Measurements from ENCODE around the gene KLHL7.

The KLHL7 gene

DNA sequence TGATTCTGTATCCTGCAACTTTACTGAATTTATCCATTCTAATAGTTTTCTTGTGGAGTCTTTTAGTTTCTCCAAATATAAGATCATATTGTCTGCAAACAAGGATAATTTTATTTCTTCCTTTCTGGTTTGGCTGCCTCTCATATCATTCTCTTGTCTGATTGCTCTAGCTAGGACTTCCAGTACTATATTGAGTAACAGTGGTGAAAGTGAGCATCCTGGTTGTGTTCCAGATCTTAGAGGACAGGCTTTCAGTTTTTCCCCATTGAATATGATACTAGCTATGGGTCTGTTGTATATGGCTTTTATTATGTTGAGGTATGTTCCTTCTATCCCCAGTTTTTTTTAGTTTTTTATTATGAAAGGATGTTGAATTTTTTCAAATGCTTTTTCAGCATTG, 28.2 kb downstream of the KLHL7 start:
- Mint-ChIP-seq H3K27ac (no peak overlapping the region), H3K4me3 (no peak overlapping the region), H3K4me1 (no peaks in the 10 kb centered on the region), H3K27me3 (no peaks in the 10 kb centered on the region), H3K9me3 (peaks cover 0 to 5% of the 10 kb centered on the region in 2 donors)
- DNase-seq, result no peak
- no peak for ATAC-seq

DNA sequence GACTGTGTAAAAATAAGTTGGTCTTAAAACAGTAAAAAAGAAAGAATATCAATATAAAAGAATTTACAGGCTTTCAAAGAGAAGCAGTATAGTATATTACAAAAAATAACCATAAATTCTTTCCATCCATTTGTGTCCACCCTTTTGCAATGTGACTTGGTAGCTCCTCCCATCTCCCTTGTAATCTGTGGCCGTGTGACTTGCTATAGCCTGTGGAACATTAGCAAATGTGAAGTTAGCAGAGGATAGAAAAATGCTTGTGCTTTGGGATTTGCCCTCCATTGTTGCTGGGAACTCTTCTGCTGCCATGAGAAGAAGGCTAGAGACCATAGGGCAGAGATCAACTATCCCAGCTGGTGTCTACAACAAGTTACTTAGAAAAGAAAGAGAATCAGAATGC, 30.2 kb downstream of the KLHL7 start:
- Mint-ChIP-seq H3K4me3 (no peak overlapping the region), H3K9me3 (peaks cover 0 to 5% of the 10 kb centered on the region in 2 donors), H3K27ac (no peak overlapping the region), H3K4me1 (no peaks in the 10 kb centered on the region), H3K27me3 (no peaks in the 10 kb centered on the region)
- DNase-seq (no peak), ATAC-seq (no peak)

DNA sequence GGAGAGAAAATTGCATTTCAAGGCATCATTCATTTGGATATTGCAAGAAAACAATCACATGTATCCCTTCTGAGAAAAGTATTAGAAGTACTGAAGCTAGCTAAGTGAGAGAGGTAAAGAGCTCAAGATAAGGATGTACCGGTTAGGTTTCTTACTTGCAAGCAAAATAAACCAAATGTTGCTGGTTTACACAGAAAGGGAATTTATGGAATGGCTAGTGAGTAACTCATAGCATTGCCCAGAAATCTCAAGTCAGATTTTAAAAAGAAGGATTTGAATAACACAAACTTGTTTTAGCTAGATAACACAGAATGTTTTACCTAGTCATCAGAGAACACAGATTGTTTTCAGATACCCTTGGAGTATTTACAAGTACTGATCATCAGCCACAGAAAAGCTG, 30.6 kb downstream of the KLHL7 start:
- no peaks in the 10 kb centered on the region for H3K4me1 Mint-ChIP-seq
- no peak for DNase-seq
- no peaks in the 10 kb centered on the region for H3K27me3 Mint-ChIP-seq
- H3K4me3 Mint-ChIP-seq, result no peak overlapping the region
- ATAC-seq, result no peak
- no peak overlapping the region for H3K27ac Mint-ChIP-seq
- H3K9me3 Mint-ChIP-seq, result peaks cover 0 to 5% of the 10 kb centered on the region in 2 donors

DNA sequence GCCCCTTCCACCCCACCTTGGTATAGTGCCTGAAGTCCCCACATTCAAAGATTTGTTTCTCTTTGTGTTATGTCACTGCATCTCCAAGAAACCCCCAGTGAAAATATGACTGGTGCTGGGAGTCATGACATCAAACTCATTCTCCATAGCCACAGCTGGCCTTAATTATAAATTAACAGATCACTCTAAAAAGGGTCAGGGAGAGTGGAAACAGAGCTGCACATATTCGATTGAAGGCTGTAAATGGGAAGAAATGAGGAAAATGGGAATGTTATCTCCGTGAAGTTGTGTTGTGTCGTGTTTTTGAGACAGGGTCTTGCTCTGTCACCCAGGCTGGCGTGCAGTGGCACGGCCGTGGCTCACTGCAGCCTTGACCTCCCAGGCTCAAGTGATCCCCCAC, 52.1 kb downstream of the KLHL7 start:
- Mint-ChIP-seq H3K4me1 (no peaks in the 10 kb centered on the region), H3K9me3 (no peaks in the 10 kb centered on the region), H3K27me3 (no peaks in the 10 kb centered on the region), H3K27ac (peak overlapping the region in 1 of 2 donors; percentile 30), H3K4me3 (no peak overlapping the region)
- DNase-seq (no peak), ATAC-seq (no peak)

DNA sequence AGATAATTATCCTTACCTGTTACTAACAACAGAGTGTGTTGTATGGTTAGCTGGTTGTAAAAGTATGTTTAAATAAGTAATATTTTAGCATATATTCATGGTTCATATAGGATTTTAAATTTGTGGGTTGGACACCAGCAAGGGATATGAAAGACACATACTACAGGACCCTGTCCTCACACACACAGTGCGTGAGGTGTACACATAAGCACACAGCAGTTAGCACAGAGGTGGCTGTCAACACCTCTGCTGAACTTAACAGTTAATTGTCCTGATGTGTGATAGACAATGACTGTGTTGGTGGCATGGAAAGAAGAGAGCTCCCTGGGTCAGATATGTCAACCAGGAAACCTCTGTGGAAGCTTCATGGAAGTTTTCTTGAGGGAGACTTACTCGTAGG, 53.0 kb downstream of the KLHL7 start:
- DNase-seq (no peak), ATAC-seq (no peak)
- no peaks in the 10 kb centered on the region for H3K4me1 Mint-ChIP-seq

DNA sequence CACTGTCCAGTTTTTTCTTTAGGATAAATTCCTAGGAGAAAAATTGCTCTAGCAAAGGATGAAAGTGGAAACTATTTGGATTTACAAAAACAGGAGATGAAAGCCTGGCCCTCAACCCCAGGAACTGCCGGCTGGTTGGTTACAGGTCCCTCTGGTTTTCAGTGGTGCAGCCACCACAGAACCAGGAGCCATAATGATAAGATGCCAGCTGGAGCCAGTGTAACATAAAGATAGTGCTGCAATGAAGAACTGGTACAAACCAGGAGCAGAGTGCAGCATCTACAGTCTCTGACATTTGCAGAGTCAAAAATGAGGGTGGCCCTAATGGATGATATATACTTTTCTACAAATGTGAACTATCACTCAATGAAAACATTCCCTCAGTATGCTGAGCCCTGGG, 55.9 kb downstream of the KLHL7 start:
- Mint-ChIP-seq H3K27me3 (no peaks in the 10 kb centered on the region), H3K4me1 (no peaks in the 10 kb centered on the region), H3K4me3 (no peak overlapping the region), H3K27ac (no peak overlapping the region), H3K9me3 (no peaks in the 10 kb centered on the region)
- ATAC-seq (no peak), DNase-seq (no peak)

More for the DNA sequence above, 53.0 kb downstream of the KLHL7 start:
- H3K27ac Mint-ChIP-seq, result no peak overlapping the region
- H3K4me3 Mint-ChIP-seq, result no peak overlapping the region
- no peaks in the 10 kb centered on the region for H3K9me3 Mint-ChIP-seq
- H3K27me3 Mint-ChIP-seq, result no peaks in the 10 kb centered on the region

DNA sequence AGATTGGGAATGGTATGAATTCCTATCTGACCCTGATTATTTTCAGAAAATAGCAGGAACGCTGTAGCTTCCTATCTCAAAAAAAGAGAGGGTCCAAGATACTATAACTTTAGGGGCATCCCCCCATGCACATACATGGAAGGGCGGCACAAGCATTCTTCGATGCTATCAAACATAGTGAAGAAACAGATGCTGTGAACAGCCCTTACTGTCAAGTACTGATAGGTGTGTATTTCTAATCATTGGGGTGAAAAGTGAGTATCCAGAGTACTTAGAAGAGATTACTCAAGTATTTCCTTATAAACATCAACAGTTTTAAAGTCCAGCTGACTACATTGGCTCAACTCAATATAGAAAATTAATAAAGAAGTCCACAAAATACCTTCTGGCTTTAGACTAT, 59.3 kb downstream of the KLHL7 start:
- no peak for ATAC-seq
- no peak overlapping the region for H3K4me3 Mint-ChIP-seq
- DNase-seq, result no peak
- H3K4me1 Mint-ChIP-seq, result no peaks in the 10 kb centered on the region
- no peaks in the 10 kb centered on the region for H3K9me3 Mint-ChIP-seq
- H3K27me3 Mint-ChIP-seq, result no peaks in the 10 kb centered on the region
- no peak overlapping the region for H3K27ac Mint-ChIP-seq

DNA sequence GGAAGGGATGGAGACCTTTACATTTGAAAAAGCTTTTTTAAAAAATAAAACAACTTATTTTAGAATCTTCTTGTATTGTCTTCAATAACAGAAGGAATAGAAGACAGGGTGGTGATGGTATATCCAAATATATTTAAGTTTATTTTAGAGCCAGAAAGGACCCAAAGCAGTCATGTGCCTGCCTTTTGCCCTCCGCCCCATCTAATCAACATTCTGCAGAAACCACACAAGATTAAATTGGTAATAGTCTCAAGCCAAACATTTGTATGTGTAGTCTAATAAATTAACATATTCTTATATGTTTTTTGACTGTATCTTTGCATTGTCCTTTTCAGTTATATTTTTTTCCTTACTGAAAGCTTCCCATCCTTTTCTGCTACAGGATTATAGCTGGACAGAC, 59.7 kb downstream of the KLHL7 start:
- Mint-ChIP-seq H3K27ac (no peak overlapping the region), H3K4me1 (no peaks in the 10 kb centered on the region), H3K4me3 (no peak overlapping the region), H3K27me3 (no peaks in the 10 kb centered on the region), H3K9me3 (no peaks in the 10 kb centered on the region)
- ATAC-seq (no peak), DNase-seq (no peak)

DNA sequence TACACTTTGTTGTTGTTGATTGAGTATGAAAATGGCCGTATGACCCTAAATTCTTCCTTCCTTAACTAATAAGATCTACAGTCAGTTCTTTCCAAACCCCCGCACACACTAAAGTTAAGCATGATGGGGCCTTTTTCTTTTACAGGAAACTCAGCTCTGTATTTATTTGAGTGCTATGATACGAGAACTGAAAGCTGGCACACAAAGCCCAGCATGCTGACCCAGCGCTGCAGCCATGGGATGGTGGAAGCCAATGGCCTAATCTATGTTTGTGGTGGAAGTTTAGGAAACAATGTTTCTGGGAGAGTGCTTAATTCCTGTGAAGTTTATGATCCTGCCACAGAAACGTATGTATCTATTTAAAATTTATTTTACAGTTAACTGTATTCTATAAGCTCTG, 62.1 kb downstream of the KLHL7 start:
- DNase-seq, result no peak
- H3K27ac Mint-ChIP-seq, result no peak overlapping the region
- H3K27me3 Mint-ChIP-seq, result no peaks in the 10 kb centered on the region
- ATAC-seq, result no peak
- no peaks in the 10 kb centered on the region for H3K9me3 Mint-ChIP-seq
- no peaks in the 10 kb centered on the region for H3K4me1 Mint-ChIP-seq
- no peak overlapping the region for H3K4me3 Mint-ChIP-seq

DNA sequence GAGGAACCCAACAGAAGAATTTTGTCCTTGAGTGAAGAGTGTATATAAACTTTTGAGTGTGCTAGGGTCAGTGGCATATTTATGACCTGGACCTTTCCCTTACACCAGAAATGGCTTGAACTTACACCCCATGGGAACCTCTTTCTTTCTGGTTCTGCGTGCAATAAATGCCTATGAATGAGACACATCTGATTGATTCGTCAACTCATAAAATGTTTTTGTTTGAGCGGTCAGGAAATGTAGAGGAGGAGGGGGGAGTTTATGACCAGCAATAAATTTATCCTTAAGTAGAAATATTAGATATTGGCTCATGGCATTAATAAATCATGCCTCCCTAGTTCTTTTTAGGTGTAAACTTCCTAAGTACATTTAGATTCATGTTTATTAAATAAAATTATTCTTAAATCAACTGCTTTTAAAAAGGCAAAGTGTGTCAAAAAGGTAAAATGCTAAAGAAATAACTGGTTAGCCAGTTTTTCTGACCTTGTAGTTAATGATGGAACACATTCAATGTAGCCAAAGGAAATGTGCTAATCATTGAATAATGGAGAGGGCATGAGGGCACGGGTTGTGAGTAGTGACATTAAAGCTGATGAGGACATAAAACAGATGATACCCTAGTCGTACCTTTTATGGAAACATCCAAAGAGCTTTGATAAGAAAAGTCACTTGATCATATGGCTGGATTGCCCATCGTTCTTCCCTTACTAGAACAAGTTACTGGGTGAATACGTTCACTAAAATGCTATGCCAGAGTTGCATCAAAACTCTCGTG, 62.7 kb downstream of the KLHL7 start:
- no peaks in the 10 kb centered on the region for H3K4me1 Mint-ChIP-seq
- ATAC-seq (no peak), DNase-seq (no peak)
- H3K27me3 Mint-ChIP-seq, result no peaks in the 10 kb centered on the region
- H3K9me3 Mint-ChIP-seq, result no peaks in the 10 kb centered on the region
- H3K27ac Mint-ChIP-seq, result no peak overlapping the region
- no peak overlapping the region for H3K4me3 Mint-ChIP-seq

DNA sequence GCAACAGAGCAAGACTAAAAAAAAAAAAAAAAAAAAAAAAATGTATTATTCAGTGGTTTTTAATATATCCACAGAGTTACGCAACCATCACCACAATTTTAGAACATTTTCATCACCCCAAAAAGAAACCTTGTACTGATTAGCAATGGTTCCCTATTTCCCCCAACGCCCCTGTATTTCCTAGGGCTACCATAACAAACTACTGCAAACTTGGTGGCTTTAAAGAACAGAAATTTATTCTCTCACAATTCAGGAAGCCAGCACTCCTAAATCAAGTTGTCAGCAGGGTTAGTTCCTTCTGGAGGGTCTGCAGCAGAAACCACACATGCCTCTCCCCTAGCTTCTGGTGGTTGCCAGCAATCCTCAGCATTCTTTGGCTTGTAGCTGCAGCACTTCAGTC, 70.4 kb downstream of the KLHL7 start:
- Mint-ChIP-seq H3K4me1 (peaks cover 12% of the 10 kb centered on the region), H3K4me3 (no peak overlapping the region), H3K27ac (no peak overlapping the region), H3K27me3 (no peaks in the 10 kb centered on the region), H3K9me3 (no peaks in the 10 kb centered on the region)
- ATAC-seq (no peak), DNase-seq (no peak)

DNA sequence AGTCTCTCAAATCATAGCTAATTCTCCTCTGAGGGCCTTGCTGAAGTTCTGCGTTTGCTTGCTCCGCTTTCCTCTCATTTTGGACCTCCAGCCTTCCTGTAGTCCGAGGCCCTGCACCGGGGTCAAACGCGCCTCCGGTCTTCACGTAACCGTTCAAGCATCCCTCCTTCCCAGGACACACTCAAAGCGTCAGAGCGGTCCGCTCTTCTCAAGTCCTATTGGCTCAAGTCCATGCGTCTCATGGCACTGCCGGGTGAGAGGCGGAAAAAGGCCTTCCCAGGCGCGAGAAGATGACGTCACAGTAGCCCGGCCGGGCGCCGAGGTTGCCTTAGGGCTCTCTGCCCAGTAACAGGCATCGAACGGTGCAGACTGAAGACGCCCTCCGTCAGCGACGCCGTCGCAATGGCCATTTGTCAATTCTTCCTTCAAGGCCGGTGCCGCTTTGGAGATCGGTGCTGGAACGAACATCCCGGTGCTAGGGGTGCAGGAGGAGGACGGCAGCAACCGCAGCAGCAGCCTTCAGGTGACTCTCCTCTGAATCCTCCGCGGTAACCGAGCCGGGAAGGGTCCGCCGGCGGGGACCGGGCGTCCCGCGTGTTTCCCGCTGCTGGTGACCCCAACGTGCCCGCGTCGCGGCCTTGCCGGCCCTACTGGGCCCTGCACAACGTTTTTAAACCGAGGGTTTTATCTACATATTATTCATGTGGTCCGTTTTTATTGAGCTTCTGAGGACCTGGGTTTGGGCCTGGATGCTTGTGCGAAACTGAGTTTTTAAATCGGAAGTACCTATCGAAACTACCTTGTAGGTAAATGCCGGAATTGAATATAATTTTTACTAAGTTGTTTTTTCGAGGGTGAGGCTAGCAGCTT, 76.3 kb downstream of the KLHL7 start, which contains the start of gene NUP42:
Gene NUP42, plus strand, starts transcription at position 365 of the 870 bp plus-strand sequence. Its CDS starts 38 bp downstream, at position 403.
- Mint-ChIP-seq H3K27me3 (no peaks in the 10 kb centered on the region), H3K27ac (peak within 1 kb of the TSS; percentile 98), H3K9me3 (no peaks in the 10 kb centered on the region), H3K4me1 (peaks cover 30% of the 10 kb centered on the region), H3K4me3 (peak within 1 kb of the TSS; percentile 95 to 99)
- ATAC-seq, result peak; percentile 98
- peak; percentile 95 to 98 for DNase-seq

DNA sequence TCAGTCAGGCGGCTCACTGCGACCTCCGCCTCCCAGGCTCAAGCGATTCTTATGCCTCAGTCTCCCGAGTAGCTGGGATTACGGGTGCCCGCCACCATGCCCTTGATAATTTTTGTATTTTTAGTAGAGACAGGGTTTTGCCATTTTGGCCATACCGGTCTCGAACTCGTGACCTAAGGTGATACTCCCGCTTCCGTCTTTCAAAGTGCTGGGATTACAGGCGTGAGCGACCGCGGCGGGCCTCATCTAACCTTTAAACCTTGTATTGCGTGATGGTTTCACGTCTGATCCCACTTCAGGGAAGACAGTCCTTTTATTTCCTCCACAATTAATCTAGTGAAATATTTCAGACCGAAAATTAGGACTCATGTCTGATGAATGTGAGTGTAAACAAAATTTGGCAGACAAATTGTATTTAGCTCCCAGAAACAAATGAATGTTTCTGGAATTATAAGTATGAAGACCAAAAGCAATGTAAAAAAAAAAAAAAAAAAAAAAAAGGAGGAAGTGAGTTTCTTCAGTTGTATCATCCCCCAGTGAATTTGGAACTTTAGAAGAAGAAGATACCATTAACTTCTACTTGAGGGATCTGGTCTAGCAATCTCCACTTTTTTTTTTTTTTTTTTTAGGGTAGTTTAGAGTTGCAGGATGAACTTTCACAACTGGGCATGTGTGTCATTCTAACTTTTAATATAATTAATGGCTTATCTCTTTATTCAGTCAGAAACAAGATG, 77.9 kb downstream of the KLHL7 start:
- Mint-ChIP-seq H3K4me1 (peaks cover 30% of the 10 kb centered on the region), H3K27me3 (no peaks in the 10 kb centered on the region), H3K4me3 (peak overlapping the region; percentile 95 to 99), H3K27ac (peak overlapping the region in 1 of 2 donors; percentile 98), H3K9me3 (no peaks in the 10 kb centered on the region)
- ATAC-seq, result no peak
- no peak for DNase-seq

DNA sequence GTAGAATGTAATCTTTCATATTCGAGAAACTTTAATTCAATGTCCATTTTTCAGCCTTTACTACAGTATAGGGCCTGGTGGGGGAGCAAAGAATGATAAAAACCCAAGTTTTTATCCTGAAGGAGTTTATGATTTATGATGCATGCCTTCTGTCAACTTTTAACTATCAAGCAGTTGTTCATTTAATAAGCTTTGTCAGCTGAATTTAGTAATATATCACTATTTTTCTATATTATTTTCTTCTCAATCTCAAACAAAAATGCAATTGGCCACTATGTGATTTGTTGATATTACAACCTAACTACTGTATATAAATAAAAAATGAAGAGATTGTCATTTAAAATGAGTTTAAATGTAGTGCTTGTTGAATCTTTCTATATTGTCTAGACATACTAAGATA, 78.7 kb downstream of the KLHL7 start:
- Mint-ChIP-seq H3K4me3 (peak overlapping the region in 1 of 2 donors; percentile 99), H3K27ac (peak overlapping the region in 1 of 2 donors; percentile 40), H3K9me3 (no peaks in the 10 kb centered on the region), H3K27me3 (no peaks in the 10 kb centered on the region), H3K4me1 (peaks cover 30% of the 10 kb centered on the region)
- ATAC-seq (no peak), DNase-seq (no peak)

DNA sequence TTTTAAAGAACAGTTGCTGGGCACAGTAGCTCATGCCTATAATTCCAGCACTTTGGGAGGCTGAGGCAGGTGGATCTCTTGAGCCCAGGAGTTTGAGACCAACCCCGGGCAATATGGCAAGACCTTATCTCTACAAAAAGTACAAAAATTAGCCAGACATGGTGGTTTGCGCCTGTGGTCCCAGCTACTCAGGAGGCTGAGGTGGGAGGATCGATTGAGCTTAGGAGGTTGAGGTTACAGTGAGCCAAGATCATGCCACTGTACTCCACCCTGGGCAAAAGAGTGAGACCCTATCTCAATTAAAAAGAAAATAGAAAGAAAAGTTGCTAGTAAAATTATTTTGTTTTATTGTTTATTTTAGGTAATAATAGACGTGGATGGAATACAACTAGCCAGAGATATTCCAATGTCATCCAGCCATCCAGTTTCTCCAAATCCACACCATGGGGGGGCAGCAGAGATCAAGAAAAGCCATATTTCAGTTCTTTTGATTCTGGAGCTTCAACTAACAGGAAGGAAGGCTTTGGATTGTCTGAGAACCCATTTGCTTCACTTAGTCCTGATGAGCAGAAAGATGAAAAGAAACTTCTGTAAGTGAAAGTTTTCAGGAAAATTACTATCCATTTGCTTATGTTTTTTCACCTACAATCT, 79.2 kb downstream of the KLHL7 start:
- Mint-ChIP-seq H3K27me3 (no peaks in the 10 kb centered on the region), H3K27ac (no peak overlapping the region), H3K4me3 (no peak overlapping the region), H3K9me3 (no peaks in the 10 kb centered on the region), H3K4me1 (peaks cover 29% of the 10 kb centered on the region)
- no peak for ATAC-seq
- DNase-seq, result no peak

Data from stimulated activated naive CD8-positive, alpha-beta T cell treated with anti-CD3 and anti-CD28 coated beads, Interleukin-15, amount 100 ng/mL, for 72 hours (primary cell).